H1 (cell line): Measurements from ENCODE around the gene NEK4. TPM values are rescaled to one million over a fixed set of nuclear protein-coding genes. Genes with fewer than 3 reads are reported as not detected.

ENCODE experiments used
- RFX5 ChIP-seq: IDR thresholded peaks from 2 replicates; pipeline ENCODE4 v1.6.1; 2011; ENCODE audit warnings: low read depth, low read length, improper control_type of control experiment, borderline replicate concordance
- SP1 ChIP-seq: IDR thresholded peaks from 2 replicates; pipeline ENCODE4 v1.6.1; 2011; ENCODE audit warnings: low read depth, low read length
- SRF ChIP-seq: IDR thresholded peaks from 2 replicates; pipeline ENCODE4 v1.6.1; 2011; ENCODE audit warnings: mild to moderate bottlenecking, low read depth, low read length, moderate library complexity
- polyA plus RNA-seq, 7 experiments: library from polyadenylated mRNA; depleted of rRNA in 3 of 7; stranded (reverse) in 5 of 7; unstranded in 2 of 7; fragments of >200 nt in 5 of 7; fragments of 200-250 nt in 2 of 7; gene quantifications; 1 replicate in 5 of 7; 2 replicates in 1 of 7; 4 replicates in 1 of 7; pipeline versions ENCODE4 v1.2.1 to v1.2.3, GENCODE V29; 2011 to 2013; ENCODE audit warnings: missing spikeins in 2 of 7, mixed read lengths in 2 of 7
- total RNA-seq: library from RNA; stranded (reverse); fragmentation: NEBNext Ultra II Directional; extraction: Animal tissue kit (Norgen Biotek cat#: 25700); gene quantifications from 2 replicates; pipeline ENCODE4 v1.2.1, GENCODE V29; 2021
- TF ChIP-seq, protein P1 (sequence below): IDR thresholded peaks from 2 replicates; pipeline ENCODE4 v1.6.1; 2012; ENCODE audit warnings: inconsistent platforms

Gene NEK4
- total and polyA plus RNA-seq, 2 of the 8 experiments (the other 6 are each of a cell fraction or from before 2014, with no cell fraction given), result 7.5 to 40.0 TPM

DNA sequence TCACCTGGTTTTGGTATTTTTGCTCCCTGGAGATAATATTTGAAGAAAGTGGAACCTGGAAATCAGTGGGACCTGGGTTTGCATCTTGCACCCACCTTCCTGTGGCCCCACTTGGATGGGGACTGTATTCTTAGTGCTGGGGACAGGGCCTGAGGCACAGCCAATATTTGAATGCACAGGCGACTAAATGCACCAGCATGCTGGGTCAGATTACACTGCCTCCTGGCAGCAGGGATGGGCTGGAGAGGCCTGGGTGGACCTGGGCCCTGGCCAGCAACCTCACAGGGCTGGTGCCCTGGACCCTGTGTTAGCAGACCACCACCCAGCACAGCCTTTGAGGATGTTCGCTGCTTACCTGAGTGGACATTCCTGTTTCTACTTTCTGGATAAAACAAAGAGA is 49.2 kb upstream of the NEK4 start (continued):
- TF ChIP-seq SP1, result no peak
- no peak for TF ChIP-seq RFX5
- TF ChIP-seq SRF, result no peak
- TF ChIP-seq, protein P1, sequence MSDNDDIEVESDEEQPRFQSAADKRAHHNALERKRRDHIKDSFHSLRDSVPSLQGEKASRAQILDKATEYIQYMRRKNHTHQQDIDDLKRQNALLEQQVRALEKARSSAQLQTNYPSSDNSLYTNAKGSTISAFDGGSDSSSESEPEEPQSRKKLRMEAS, result no peak
